CD14-positive monocyte (primary cell): Measurements from ENCODE around the gene SHROOM3. TPM values are rescaled to one million over a fixed set of nuclear protein-coding genes. Genes with fewer than 3 reads are reported as not detected.

Experiments
- DNase-seq, 3 donors: peaks; one replicate each; pipeline ENCODE4 v3.0.0-alpha.2; 2011 to 2022
- H2AFZ ChIP-seq: 2 replicates; pipeline ENCODE4 v1.6.0; 2012; ENCODE audit warnings: mild to moderate bottlenecking, low read depth, low read length, inconsistent platforms; ENCODE audit not compliant: insufficient read depth, poor library complexity, severe bottlenecking
- H3K27ac ChIP-seq, 2 donors: 1 replicate in 1 of 2; 2 replicates in 1 of 2; pipeline ENCODE4 v1.5.1; 2012 to 2013; ENCODE audit warnings: low read length in 2 of 2, control low read depth in 1 of 2, inconsistent platforms in 1 of 2, low read depth in 1 of 2, mild to moderate bottlenecking in 1 of 2
- H3K27me3 ChIP-seq, 2 donors: one replicate each; pipeline versions ENCODE4 v1.6.0 to v1.6.1; 2011 to 2013; ENCODE audit warnings: low read length in 2 of 2; ENCODE audit not compliant: control insufficient read depth in 2 of 2, insufficient read depth in 2 of 2
- H3K36me3 ChIP-seq, 2 donors: replicated peaks in 1 of 2; 1 replicate in 1 of 2; 2 replicates in 1 of 2; pipeline versions ENCODE4 v1.5.1 to v1.6.1; 2012 to 2013; ENCODE audit warnings: low read length in 2 of 2, control low read depth in 1 of 2, inconsistent platforms in 1 of 2, mild to moderate bottlenecking in 1 of 2; ENCODE audit not compliant: insufficient read depth in 2 of 2, control insufficient read depth in 1 of 2
- H3K4me1 ChIP-seq, 2 donors: 1 replicate in 1 of 2; 2 replicates in 1 of 2; pipeline versions ENCODE4 v1.5.1 to v1.6.1; 2012 to 2013; ENCODE audit warnings: low read length in 2 of 2, control low read depth in 1 of 2, inconsistent platforms in 1 of 2, mild to moderate bottlenecking in 1 of 2, moderate library complexity in 1 of 2; ENCODE audit not compliant: insufficient read depth in 2 of 2, control insufficient read depth in 1 of 2
- H3K4me2 ChIP-seq: replicated peaks from 2 replicates; pipeline ENCODE3; 2012; ENCODE audit warnings: low read length, moderate library complexity, mild to moderate bottlenecking; ENCODE audit not compliant: poor library complexity, severe bottlenecking; ENCODE audit errors: extremely low read depth
- H3K4me3 ChIP-seq, 3 experiments: fragments of 200-600 bp in 1 of 3; sonication (generic) in 1 of 3; replicated peaks in 1 of 3; 1 replicate in 2 of 3; 2 replicates in 1 of 3; pipeline ENCODE4 v1.5.1; 2011 to 2013; ENCODE audit warnings: low read length in 3 of 3, mild to moderate bottlenecking in 3 of 3, control low read depth in 2 of 3, low read depth in 2 of 3, inconsistent platforms in 1 of 3, moderate library complexity in 1 of 3
- H3K79me2 ChIP-seq: 2 replicates; pipeline ENCODE4 v1.6.0; 2012; ENCODE audit warnings: mild to moderate bottlenecking, control low read depth, inconsistent platforms, low read length, moderate library complexity; ENCODE audit not compliant: insufficient read depth
- H3K9ac ChIP-seq: 2 replicates; pipeline ENCODE4 v1.6.0; 2017; ENCODE audit warnings: low read length, mild to moderate bottlenecking; ENCODE audit not compliant: insufficient read depth, poor library complexity, severe bottlenecking
- H3K9me3 ChIP-seq, 2 donors: replicated peaks in 1 of 2; 1 replicate in 1 of 2; 2 replicates in 1 of 2; pipeline versions ENCODE4 v1.5.1 to v1.6.1; 2012 to 2013; ENCODE audit warnings: low read length in 2 of 2, control low read depth in 1 of 2; ENCODE audit not compliant: control insufficient read depth in 1 of 2, insufficient read depth in 1 of 2
- H4K20me1 ChIP-seq: 2 replicates; pipeline ENCODE4 v1.6.0; 2012; ENCODE audit warnings: mild to moderate bottlenecking, low read length, control low read depth, moderate library complexity; ENCODE audit not compliant: insufficient read depth
- H3K27ac Mint-ChIP-seq, 7 donors: one replicate each; pipeline ENCODE4 v1.8.0; 2020; ENCODE audit warnings: mild to moderate bottlenecking in 7 of 7, mixed read lengths in 7 of 7, moderate library complexity in 6 of 7, inconsistent platforms in 2 of 7
- H3K27me3 Mint-ChIP-seq, 3 donors: one replicate each; pipeline ENCODE4 v1.8.0; 2021 to 2022; ENCODE audit warnings: low read depth in 3 of 3, mild to moderate bottlenecking in 3 of 3, mixed read lengths in 3 of 3, moderate library complexity in 3 of 3, inconsistent platforms in 1 of 3
- H3K36me3 Mint-ChIP-seq, 2 donors: one replicate each; pipeline ENCODE4 v1.8.0; 2020; ENCODE audit warnings: mixed read lengths in 2 of 2, inconsistent platforms in 1 of 2, mild to moderate bottlenecking in 1 of 2
- H3K4me1 Mint-ChIP-seq: one replicate; pipeline ENCODE4 v1.8.0; 2020; ENCODE audit warnings: mild to moderate bottlenecking, mixed read lengths
- H3K4me3 Mint-ChIP-seq, 2 donors: one replicate each; pipeline ENCODE4 v1.8.0; 2020; ENCODE audit warnings: mild to moderate bottlenecking in 2 of 2, mixed read lengths in 2 of 2, moderate library complexity in 1 of 2
- H3K9me3 Mint-ChIP-seq, 7 donors: one replicate each; pipeline ENCODE4 v1.8.0; 2020 to 2022; ENCODE audit warnings: mixed read lengths in 7 of 7, mild to moderate bottlenecking in 6 of 7, moderate library complexity in 6 of 7, inconsistent platforms in 2 of 7
- WGBS: methylation state at CpG from one replicate; pipeline ENCODE4 v1.1.5; 2013; ENCODE audit warnings: missing lambda C conversion rate; ENCODE audit not compliant: insufficient coverage; 5-methylcytosine and 5-hydroxymethylcytosine counted together
- intact Hi-C, 2 donors: fragments of 100-400 bp; cut with micrococcal nuclease; formaldehyde crosslinking; loops; one replicate each; pipeline versions ENCODE4 v1.15.0 to v1.15.1; 2023
- polyA plus RNA-seq, 3 donors: library from polyadenylated mRNA; depleted of rRNA in 1 of 3; unstranded in 2 of 3; stranded (reverse) in 1 of 3; fragments of 300-500 nt in 2 of 3; fragments of >200 nt in 1 of 3; fragmentation: Illumina TruSeq in 2 of 3; gene quantifications; 1 replicate in 2 of 3; 2 replicates in 1 of 3; pipeline ENCODE4 v1.2.3, GENCODE V29; 2012 to 2021
- TF ChIP-seq, protein P1 (sequence below): fragments of 200-600 bp; IDR thresholded peaks from one replicate; pipeline ENCODE4 v1.8.0; 2022; ENCODE audit warnings: antibody characterized with exemption, mild to moderate bottlenecking

The SHROOM3 gene
- polyA plus RNA-seq, 3 donors: not detected

DNA sequence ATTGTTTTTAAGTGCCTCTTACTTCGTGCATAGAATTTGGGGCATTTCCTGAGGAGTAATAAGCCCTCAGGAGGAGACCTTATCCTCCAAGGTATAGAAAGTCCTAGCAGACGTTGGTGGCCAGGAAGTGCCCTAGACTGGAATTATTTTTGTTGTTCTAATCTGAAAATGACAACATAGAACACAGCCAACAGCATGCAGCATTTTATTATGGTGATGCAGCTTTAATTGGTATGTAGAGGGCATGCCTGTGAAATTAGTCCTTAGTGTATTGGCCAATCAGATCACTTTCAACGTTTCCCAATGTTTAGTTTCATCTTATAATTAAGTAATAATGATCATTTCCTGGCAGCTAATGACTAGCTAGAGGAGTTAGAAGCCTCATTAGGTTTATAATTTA, 199.2 kb downstream of the SHROOM3 start:
- Mint-ChIP-seq H3K9me3 (peaks cover 0 to 14% (median 4%) of the 10 kb centered on the region in 7 donors), H3K27me3 (peaks cover 3 to 7% (median 4%) of the 10 kb centered on the region in 3 donors), H3K36me3 (no peaks in the 10 kb centered on the region), H3K4me3 (no peak overlapping the region), H3K27ac (no peak overlapping the region), H3K4me1 (no peaks in the 10 kb centered on the region)
- Histone ChIP-seq H4K20me1 (no peaks in the 10 kb centered on the region), H3K4me1 (no peaks in the 10 kb centered on the region), H3K9ac (no peak overlapping the region), H3K27me3 (peaks cover 0 to 2% of the 10 kb centered on the region in 2 donors), H3K9me3 (peaks cover 0 to 3% of the 10 kb centered on the region in 2 donors), H3K27ac (no peak overlapping the region), H3K4me3 (no peak overlapping the region), H3K4me2 (no peak overlapping the region), H3K36me3 (no peaks in the 10 kb centered on the region), H3K79me2 (no peaks in the 10 kb centered on the region), H2AFZ (no peak overlapping the region)
- intact Hi-C loops: no loop called here
- no peak for DNase-seq
- TF ChIP-seq, protein P1, sequence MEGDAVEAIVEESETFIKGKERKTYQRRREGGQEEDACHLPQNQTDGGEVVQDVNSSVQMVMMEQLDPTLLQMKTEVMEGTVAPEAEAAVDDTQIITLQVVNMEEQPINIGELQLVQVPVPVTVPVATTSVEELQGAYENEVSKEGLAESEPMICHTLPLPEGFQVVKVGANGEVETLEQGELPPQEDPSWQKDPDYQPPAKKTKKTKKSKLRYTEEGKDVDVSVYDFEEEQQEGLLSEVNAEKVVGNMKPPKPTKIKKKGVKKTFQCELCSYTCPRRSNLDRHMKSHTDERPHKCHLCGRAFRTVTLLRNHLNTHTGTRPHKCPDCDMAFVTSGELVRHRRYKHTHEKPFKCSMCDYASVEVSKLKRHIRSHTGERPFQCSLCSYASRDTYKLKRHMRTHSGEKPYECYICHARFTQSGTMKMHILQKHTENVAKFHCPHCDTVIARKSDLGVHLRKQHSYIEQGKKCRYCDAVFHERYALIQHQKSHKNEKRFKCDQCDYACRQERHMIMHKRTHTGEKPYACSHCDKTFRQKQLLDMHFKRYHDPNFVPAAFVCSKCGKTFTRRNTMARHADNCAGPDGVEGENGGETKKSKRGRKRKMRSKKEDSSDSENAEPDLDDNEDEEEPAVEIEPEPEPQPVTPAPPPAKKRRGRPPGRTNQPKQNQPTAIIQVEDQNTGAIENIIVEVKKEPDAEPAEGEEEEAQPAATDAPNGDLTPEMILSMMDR: no peak
- 60% methylated on average over 1 of the region's 3 CpGs for WGBS

GRCh38 chr4:76637712-76638361, 202.8 kb downstream of the SHROOM3 start:
- Histone ChIP-seq H4K20me1 (no peaks in the 10 kb centered on the region), H3K27ac (no peak overlapping the region), H2AFZ (no peak overlapping the region), H3K4me3 (no peak overlapping the region), H3K36me3 (no peaks in the 10 kb centered on the region), H3K27me3 (peaks cover 0 to 2% of the 10 kb centered on the region in 2 donors), H3K79me2 (no peaks in the 10 kb centered on the region), H3K4me1 (no peaks in the 10 kb centered on the region), H3K9ac (no peak overlapping the region), H3K4me2 (no peak overlapping the region), H3K9me3 (peaks cover 0 to 3% of the 10 kb centered on the region in 2 donors)
- TF ChIP-seq, protein P1: no peak
- Mint-ChIP-seq H3K27me3 (peaks cover 1 to 5% (median 3%) of the 10 kb centered on the region in 3 donors), H3K27ac (no peak overlapping the region), H3K4me1 (no peaks in the 10 kb centered on the region), H3K36me3 (no peaks in the 10 kb centered on the region), H3K9me3 (peaks cover 0 to 6% (median 0%) of the 10 kb centered on the region in 7 donors), H3K4me3 (no peak overlapping the region)
- intact Hi-C loops: no loop called here
- no CpG with 5 or more reads among the region's 5 CpGs for WGBS
- no peak for DNase-seq
